Ascending aorta (tissue), 2 donors: Measurements from ENCODE around the gene MFRP. TPM values are rescaled to one million over a fixed set of nuclear protein-coding genes. Genes with fewer than 3 reads are reported as not detected.

Experiments
- DNase-seq, 2 donors: peaks; one replicate each; pipeline ENCODE4 v3.0.0-alpha.2; 2019; ENCODE audit warnings: low spot score in 2 of 2
- H3K27ac ChIP-seq, 2 donors: fragments of 200-600 bp; sonication (generic); one replicate each; pipeline ENCODE4 v1.5.1; 2016 to 2017; ENCODE audit warnings: mild to moderate bottlenecking in 1 of 2
- H3K27me3 ChIP-seq: fragments of 200-600 bp; sonication (generic); one replicate; pipeline ENCODE4 v1.5.1; 2017
- H3K36me3 ChIP-seq, 2 donors: fragments of 200-600 bp; sonication (generic); one replicate each; pipeline ENCODE4 v1.5.1; 2016
- H3K4me1 ChIP-seq, 2 donors: fragments of 200-600 bp; sonication (generic); one replicate each; pipeline ENCODE4 v1.5.1; 2016 to 2017; ENCODE audit warnings: mild to moderate bottlenecking in 1 of 2
- H3K4me3 ChIP-seq, 2 donors: fragments of 200-600 bp; sonication (generic); one replicate each; pipeline ENCODE4 v1.5.1; 2016 to 2017; ENCODE audit warnings: mild to moderate bottlenecking in 1 of 2
- H3K9me3 ChIP-seq, 2 donors: fragments of 200-600 bp; sonication (generic); one replicate each; pipeline ENCODE4 v1.5.1; 2016
- intact Hi-C: fragments of 100-400 bp; cut with DNase I; formaldehyde crosslinking; loops from one replicate; pipeline ENCODE4 v1.15.1; 2023
- total RNA-seq: library from RNA; depleted of rRNA; stranded (reverse); fragments of >200 nt; gene quantifications from one replicate; pipeline ENCODE4 v1.1.0, GENCODE V29; 2016
- TF ChIP-seq, protein P1 (sequence below), 3 experiments: fragments of 200-600 bp in 2 of 3; fragments of 450-650 bp in 1 of 3; sonication (generic) in 2 of 3; IDR thresholded peaks; one replicate each; pipeline ENCODE4 v1.5.1; 2016 to 2019; ENCODE audit warnings: antibody characterized with exemption in 3 of 3, mild to moderate bottlenecking in 1 of 3, moderate library complexity in 1 of 3

MFRP gene
- total RNA-seq, 1 donor from 2014 or later: not detected

DNA sequence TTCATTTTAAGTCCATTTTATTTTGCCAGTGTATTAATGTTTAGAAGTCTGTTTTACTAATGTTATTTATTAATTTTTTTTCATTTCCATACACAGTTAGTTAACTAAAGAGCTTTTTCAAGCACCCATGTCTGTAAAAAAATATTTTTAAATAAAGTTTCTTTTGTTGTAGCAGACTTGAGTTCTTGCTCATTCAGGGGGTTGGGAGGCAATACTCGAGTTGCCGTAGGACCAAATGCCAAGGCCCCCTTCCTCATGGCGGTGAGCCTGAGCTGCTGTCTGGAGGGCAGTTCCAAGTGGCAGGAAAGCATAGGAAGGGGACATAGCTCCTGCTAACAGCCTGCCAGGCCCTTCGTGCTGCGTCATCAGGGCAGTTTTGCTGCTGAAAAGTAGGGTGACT lies 38.5 kb downstream of the MFRP start:
- DNase-seq: no peak
- TF ChIP-seq, protein P1, sequence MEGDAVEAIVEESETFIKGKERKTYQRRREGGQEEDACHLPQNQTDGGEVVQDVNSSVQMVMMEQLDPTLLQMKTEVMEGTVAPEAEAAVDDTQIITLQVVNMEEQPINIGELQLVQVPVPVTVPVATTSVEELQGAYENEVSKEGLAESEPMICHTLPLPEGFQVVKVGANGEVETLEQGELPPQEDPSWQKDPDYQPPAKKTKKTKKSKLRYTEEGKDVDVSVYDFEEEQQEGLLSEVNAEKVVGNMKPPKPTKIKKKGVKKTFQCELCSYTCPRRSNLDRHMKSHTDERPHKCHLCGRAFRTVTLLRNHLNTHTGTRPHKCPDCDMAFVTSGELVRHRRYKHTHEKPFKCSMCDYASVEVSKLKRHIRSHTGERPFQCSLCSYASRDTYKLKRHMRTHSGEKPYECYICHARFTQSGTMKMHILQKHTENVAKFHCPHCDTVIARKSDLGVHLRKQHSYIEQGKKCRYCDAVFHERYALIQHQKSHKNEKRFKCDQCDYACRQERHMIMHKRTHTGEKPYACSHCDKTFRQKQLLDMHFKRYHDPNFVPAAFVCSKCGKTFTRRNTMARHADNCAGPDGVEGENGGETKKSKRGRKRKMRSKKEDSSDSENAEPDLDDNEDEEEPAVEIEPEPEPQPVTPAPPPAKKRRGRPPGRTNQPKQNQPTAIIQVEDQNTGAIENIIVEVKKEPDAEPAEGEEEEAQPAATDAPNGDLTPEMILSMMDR (IDR thresholded peaks at IDR 0.05): no peak
- Histone ChIP-seq H3K4me3 (no peak overlapping the region), H3K27ac (peak overlapping the region; percentile 98 to 99), H3K9me3 (no peaks in the 10 kb centered on the region), H3K4me1 (peaks cover 11 to 52% of the 10 kb centered on the region in 2 donors), H3K36me3 (peaks cover 49 to 61% of the 10 kb centered on the region in 2 donors), H3K27me3 (no peaks in the 10 kb centered on the region)
- intact Hi-C loops: loop anchor here (2.0 to 5.0 kb wide), 2 partner anchors 101 to 139 kb away; partner anchors contain the start of genes CBL and NLRX1

DNA sequence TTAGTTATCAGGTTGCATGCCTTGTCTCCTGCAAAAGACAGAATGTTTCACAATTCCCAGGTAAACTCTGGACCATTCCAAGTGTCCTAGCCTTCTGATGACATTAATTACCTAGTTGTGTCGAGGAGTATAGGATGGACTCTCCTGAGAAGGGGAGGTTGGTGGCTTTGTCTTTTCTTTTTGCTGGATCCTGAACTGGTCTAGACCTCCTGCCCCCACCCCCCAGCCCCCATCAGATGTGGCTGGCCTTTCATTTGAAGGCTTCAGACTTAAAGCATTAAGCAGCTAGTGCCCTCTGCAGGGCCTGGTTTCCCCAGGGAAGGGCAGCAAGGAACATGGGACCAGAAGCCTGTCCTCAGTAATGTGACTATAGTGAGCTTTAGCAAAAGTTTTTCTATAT lies 39.3 kb downstream of the MFRP start:
- intact Hi-C loops: loop anchor here (2.0 to 5.0 kb wide), 2 partner anchors 100 to 138 kb away; partner anchors contain the start of genes CBL and NLRX1
- TF ChIP-seq, protein P1 (IDR thresholded peaks at IDR 0.05): peak in 2 of 3 experiments; percentile 20 to 44
- H3K4me1 ChIP-seq: peaks cover 11 to 47% of the 10 kb centered on the region in 2 donors
- H3K9me3 ChIP-seq: no peaks in the 10 kb centered on the region
- DNase-seq: peak in 1 of 2 donors; percentile 71
- peaks cover 45 to 57% of the 10 kb centered on the region in 2 donors for H3K36me3 ChIP-seq
- peak overlapping the region; percentile 98 to 99 for H3K27ac ChIP-seq
- no peak overlapping the region for H3K4me3 ChIP-seq
- no peaks in the 10 kb centered on the region for H3K27me3 ChIP-seq

GRCh38 chr11:119306373-119306890 lies 40.1 kb downstream of the MFRP start:
- no peaks in the 10 kb centered on the region for H3K27me3 ChIP-seq
- peaks cover 11 to 43% of the 10 kb centered on the region in 2 donors for H3K4me1 ChIP-seq
- peak overlapping the region; percentile 98 to 99 for H3K27ac ChIP-seq
- intact Hi-C loops: loop anchor here (1.0 to 5.0 kb wide), 3 partner anchors 10 to 138 kb away; partner anchors contain the start of genes CBL and NLRX1
- TF ChIP-seq, protein P1 (IDR thresholded peaks at IDR 0.05): no peak
- peak; percentile 66 to 91 for DNase-seq
- H3K9me3 ChIP-seq: no peaks in the 10 kb centered on the region
- H3K4me3 ChIP-seq: peak overlapping the region in 1 of 2 donors; percentile 42
- peaks cover 44 to 57% of the 10 kb centered on the region in 2 donors for H3K36me3 ChIP-seq

DNA sequence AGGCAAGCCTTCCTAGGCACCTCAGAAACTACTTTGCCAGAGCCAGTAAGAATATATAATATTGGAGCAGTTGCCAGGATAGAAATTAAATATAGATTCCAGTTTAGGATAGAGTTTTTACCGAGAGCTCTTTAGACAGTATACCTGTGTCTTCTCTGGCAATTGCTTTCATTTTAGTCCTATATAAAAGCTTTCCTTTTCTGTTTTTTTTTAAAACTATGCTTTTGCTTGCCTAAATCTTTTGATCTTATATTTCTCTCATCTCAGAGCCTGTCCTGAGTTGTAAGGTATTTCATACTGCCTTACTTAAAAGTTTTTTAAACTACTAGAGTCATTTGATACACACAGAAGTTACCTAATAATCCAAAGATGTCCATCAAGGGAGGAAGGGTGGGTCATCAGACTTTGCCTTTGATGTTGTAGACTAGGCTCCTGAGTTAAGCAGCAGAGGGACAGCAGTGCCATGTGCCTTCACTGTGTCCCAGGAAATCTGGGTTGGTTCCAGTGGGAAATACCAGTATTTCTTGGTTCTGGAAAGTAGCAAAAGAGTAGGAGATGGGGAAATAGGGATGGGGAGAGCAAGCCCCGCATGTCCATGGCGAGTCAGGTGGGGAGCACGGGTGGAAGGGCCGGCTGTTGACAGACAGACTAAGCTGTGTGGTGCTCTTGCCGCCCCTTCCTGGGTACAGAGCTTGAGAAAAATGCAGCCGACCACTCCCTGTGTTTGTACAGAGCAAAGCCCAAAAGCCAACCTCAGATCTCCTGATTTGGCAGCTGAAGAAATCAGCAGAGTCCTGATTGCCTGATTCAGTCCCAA lies 40.7 kb downstream of the MFRP start:
- no peaks in the 10 kb centered on the region for H3K9me3 ChIP-seq
- DNase-seq: no peak
- no peaks in the 10 kb centered on the region for H3K27me3 ChIP-seq
- H3K4me3 ChIP-seq: peak overlapping the region in 1 of 2 donors; percentile 42
- TF ChIP-seq, protein P1 (IDR thresholded peaks at IDR 0.05): no peak
- H3K36me3 ChIP-seq: peaks cover 37 to 56% of the 10 kb centered on the region in 2 donors
- peak overlapping the region; percentile 98 to 99 for H3K27ac ChIP-seq
- intact Hi-C loops: loop anchor here (1.0 to 5.0 kb wide), 3 partner anchors 11 to 137 kb away; partner anchors contain the start of genes CBL and NLRX1
- peaks cover 11 to 43% of the 10 kb centered on the region in 2 donors for H3K4me1 ChIP-seq

DNA sequence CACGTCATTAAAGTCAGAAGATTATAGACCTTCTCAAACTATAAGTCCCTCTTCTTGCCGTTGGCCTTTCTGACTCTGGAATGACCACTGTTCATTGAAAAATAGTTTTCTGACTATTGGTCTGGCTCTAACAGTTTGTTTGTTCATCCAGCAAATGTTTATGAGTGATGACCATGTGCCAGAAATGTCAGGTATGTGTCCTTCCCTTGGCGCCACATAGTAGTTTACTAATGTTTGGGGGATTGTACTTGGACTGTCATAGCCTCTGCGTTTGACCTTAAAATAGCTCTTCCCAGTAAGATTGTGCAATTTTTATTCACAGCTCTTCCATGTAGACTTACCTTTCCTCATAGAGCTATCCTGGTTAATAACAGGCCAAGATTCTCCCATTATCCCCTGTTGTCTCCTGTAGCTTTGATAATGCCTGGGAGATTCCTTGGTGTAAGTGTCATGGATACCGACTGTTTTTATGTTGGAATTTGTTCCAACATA lies 43.2 kb downstream of the MFRP start:
- intact Hi-C loops: no loop called here
- H3K36me3 ChIP-seq: peaks cover 26 to 53% of the 10 kb centered on the region in 2 donors
- H3K4me1 ChIP-seq: peaks cover 11 to 29% of the 10 kb centered on the region in 2 donors
- no peaks in the 10 kb centered on the region for H3K9me3 ChIP-seq
- H3K27me3 ChIP-seq: no peaks in the 10 kb centered on the region
- no peak overlapping the region for H3K27ac ChIP-seq
- no peak for DNase-seq
- TF ChIP-seq, protein P1 (IDR thresholded peaks at IDR 0.05): no peak
- H3K4me3 ChIP-seq: no peak overlapping the region
